ENCODE data around the gene ABHD16A. TPM values are rescaled to one million over a fixed set of nuclear protein-coding genes. Genes with fewer than 3 reads are reported as not detected.

The ABHD16A gene
- total and polyA plus RNA-seq, 4 experiments from 2014 or later: 35.9 to 69.2 (median 56.4) TPM

GRCh38 chr6:31666337-31666965 is 36.7 kb downstream of the ABHD16A start:
- no peaks in the 10 kb centered on the region for H3K27me3 Mint-ChIP-seq
- peaks cover 47 to 72% of the 10 kb centered on the region in 2 donors for H3K36me3 Mint-ChIP-seq
- CTCF ChIA-PET (ENCODE audit: partially characterized antibody): interaction anchor here (1.0 to 4.6 kb wide), 3 partner anchors 13 to 164 kb away, joined by 3 to 28 read pairs (median 3); partner anchors contain the start of genes APOM, BAG6 and DDX39B
- peaks cover 29 to 60% (median 45%) of the 10 kb centered on the region in 4 donors for H3K4me1 Mint-ChIP-seq
- Histone ChIP-seq H3K4me1 (ENCODE audit: insufficient read depth, low read length) (peaks cover 52% of the 10 kb centered on the region), H3K27me3 (ENCODE audit: insufficient read depth, low read length) (no peaks in the 10 kb centered on the region), H3K27ac (ENCODE audit: low read depth, low read length) (peak overlapping the region; percentile 92), H3K4me3 (ENCODE audit: low read length in 2 of 2) (peak overlapping the region; percentile 94 to 96), H3K36me3 (ENCODE audit: insufficient read depth, low read length) (peaks cover 55% of the 10 kb centered on the region), H3K9me3 (ENCODE audit: control insufficient read depth in 1 of 2, low read length in 2 of 2) (no peaks in the 10 kb centered on the region)
- peak overlapping the region; percentile 94 to 100 (median 99) for H3K27ac Mint-ChIP-seq
- no peaks in the 10 kb centered on the region for H3K9me3 Mint-ChIP-seq
- DNase-seq: no peak
- POLR2A ChIA-PET (ENCODE audit: partially characterized antibody): interaction anchor here (0.6 to 8.6 kb wide), 11 partner anchors 13 to 236 kb away, joined by 3 to 269 read pairs (median 4); partner anchors contain the start of genes ABHD16A, APOM, BAG6 and HSPA1B
- H3K4me3 Mint-ChIP-seq: peak overlapping the region; percentile 89 to 100 (median 96)
- intact Hi-C loops (cut with micrococcal nuclease): loop anchor here (5.0 to 10.0 kb wide), 2 partner anchors 231 to 1538 kb away; partner anchors contain the start of genes EHMT2, HSD17B8, RING1 and RXRB

- Histone ChIP-seq H3K9me3 (ENCODE audit: control insufficient read depth in 1 of 2, low read length in 2 of 2) (no peaks in the 10 kb centered on the region), H3K4me3 (ENCODE audit: low read length in 2 of 2) (peak within 1 kb of the TSS; percentile 94 to 96), H3K27ac (ENCODE audit: low read depth, low read length) (peak within 1 kb of the TSS; percentile 92), H3K36me3 (ENCODE audit: insufficient read depth, low read length) (peaks cover 47% of the 10 kb centered on the region), H3K27me3 (ENCODE audit: insufficient read depth, low read length) (no peaks in the 10 kb centered on the region), H3K4me1 (ENCODE audit: insufficient read depth, low read length) (peaks cover 59% of the 10 kb centered on the region)
- Mint-ChIP-seq H3K27ac (peak within 1 kb of the TSS; percentile 94 to 100 (median 99)), H3K4me1 (peaks cover 32 to 67% (median 49%) of the 10 kb centered on the region in 4 donors), H3K36me3 (peaks cover 46 to 68% of the 10 kb centered on the region in 2 donors), H3K27me3 (no peaks in the 10 kb centered on the region), H3K9me3 (no peaks in the 10 kb centered on the region), H3K4me3 (peak within 1 kb of the TSS; percentile 89 to 100 (median 96))
- peak; percentile 97 to 99 (median 98) for DNase-seq
- POLR2A ChIA-PET (ENCODE audit: partially characterized antibody): interaction anchor here (0.8 to 8.6 kb wide), 23 partner anchors 12 to 530 kb away, joined by 3 to 269 read pairs (median 5); partner anchors contain the start of genes ABHD16A, APOM, BAG6 and DDX39B
- CTCF ChIA-PET (ENCODE audit: partially characterized antibody): interaction anchor here (0.7 to 4.6 kb wide), 5 partner anchors 12 to 164 kb away, joined by 3 to 28 read pairs (median 5); partner anchors contain the start of genes APOM, BAG6 and LY6G5C
- intact Hi-C loops (cut with micrococcal nuclease): loop anchor here (1.0 to 10.0 kb wide), 13 partner anchors 13 to 1539 kb away; partner anchors contain the start of genes ABHD16A, AGPAT1, ATP6V1G2 and BAG6
Measured at GRCh38 chr6:31665501-31666336, 37.4 kb downstream of the ABHD16A start, which contains the start of gene CSNK2B. Gene CSNK2B (plus strand): TSS chr6:31666080. CDS start chr6:31666832, 752 bp downstream.

GRCh38 chr6:31664790-31665500 is 38.2 kb downstream of the ABHD16A start, which contains the start of gene GPANK1:
Gene GPANK1 (minus strand): TSS chr6:31664997. CDS start chr6:31664478, 519 bp downstream.
- peaks cover 35 to 74% (median 52%) of the 10 kb centered on the region in 4 donors for H3K4me1 Mint-ChIP-seq

GRCh38 chr6:31663961-31664789 is 38.9 kb downstream of the ABHD16A start:
- H3K4me3 ChIP-seq (ENCODE audit: low read length in 2 of 2): peak overlapping the region; percentile 94 to 96

More at GRCh38 chr6:31664790-31665500, 38.2 kb downstream of the ABHD16A start, which contains the start of gene GPANK1:
- H3K9me3 Mint-ChIP-seq: peaks cover 0 to 2% (median 0%) of the 10 kb centered on the region in 8 donors
- peak; percentile 89 to 96 (median 91) for DNase-seq
- H3K9me3 ChIP-seq (ENCODE audit: control insufficient read depth in 1 of 2, low read length in 2 of 2): no peaks in the 10 kb centered on the region
- intact Hi-C loops (cut with micrococcal nuclease): loop anchor here (1.0 to 10.0 kb wide), 13 partner anchors 13 to 1540 kb away; partner anchors contain the start of genes ABHD16A, AGPAT1, ATP6V1G2 and BAG6
- peaks cover 60% of the 10 kb centered on the region for H3K4me1 ChIP-seq (ENCODE audit: insufficient read depth, low read length)
- peak within 1 kb of the TSS; percentile 94 to 100 (median 99) for H3K27ac Mint-ChIP-seq
- peaks cover 39 to 66% of the 10 kb centered on the region in 2 donors for H3K36me3 Mint-ChIP-seq
- H3K27me3 Mint-ChIP-seq: no peaks in the 10 kb centered on the region
- POLR2A ChIA-PET (ENCODE audit: partially characterized antibody): interaction anchor here (0.7 to 8.6 kb wide), 30 partner anchors 11 to 1611 kb away, joined by 3 to 269 read pairs (median 4); partner anchors contain the start of genes ABHD16A, APOM, BAG6 and DDX39B
- CTCF ChIA-PET (ENCODE audit: partially characterized antibody): interaction anchor here (0.7 to 4.6 kb wide), 6 partner anchors 11 to 142 kb away, joined by 3 to 28 read pairs (median 4); partner anchors contain the start of genes APOM, BAG6, LSM2 and LY6G5C
- peak within 1 kb of the TSS; percentile 92 for H3K27ac ChIP-seq (ENCODE audit: low read depth, low read length)
- no peaks in the 10 kb centered on the region for H3K27me3 ChIP-seq (ENCODE audit: insufficient read depth, low read length)
- peak within 1 kb of the TSS; percentile 94 to 96 for H3K4me3 ChIP-seq (ENCODE audit: low read length in 2 of 2)
- H3K36me3 ChIP-seq (ENCODE audit: insufficient read depth, low read length): peaks cover 40% of the 10 kb centered on the region
- H3K4me3 Mint-ChIP-seq: peak within 1 kb of the TSS; percentile 89 to 100 (median 96)

GRCh38 chr6:31663126-31663960 is 39.8 kb downstream of the ABHD16A start:
- ChIA-PET POLR2A (ENCODE audit: partially characterized antibody) (interaction anchor here (0.7 to 8.6 kb wide), 11 partner anchors 10 to 172 kb away, joined by 3 to 269 read pairs (median 5); partner anchors contain the start of genes APOM, BAG6, DDX39B and HSPA1B), CTCF (ENCODE audit: partially characterized antibody) (interaction anchor here (1.0 to 4.6 kb wide), 4 partner anchors 10 to 88 kb away, joined by 3 to 28 read pairs (median 4); partner anchors contain the start of genes APOM, BAG6 and TNF)
- intact Hi-C loops (cut with micrococcal nuclease): loop anchor here (10.0 kb wide), 1 partner anchor 1541 kb away; the partner anchor contains the start of genes HSD17B8, RING1, RXRB and SLC39A7
- Mint-ChIP-seq H3K4me3 (peak overlapping the region; percentile 89 to 100 (median 96)), H3K27ac (peak overlapping the region; percentile 44 to 100 (median 98)), H3K4me1 (peaks cover 45 to 90% (median 67%) of the 10 kb centered on the region in 4 donors), H3K9me3 (peaks cover 0 to 2% (median 0%) of the 10 kb centered on the region in 8 donors), H3K36me3 (peaks cover 26 to 57% of the 10 kb centered on the region in 2 donors), H3K27me3 (no peaks in the 10 kb centered on the region)
- H3K9me3 ChIP-seq (ENCODE audit: control insufficient read depth in 1 of 2, low read length in 2 of 2): no peaks in the 10 kb centered on the region
- no peak for DNase-seq
- H3K4me1 ChIP-seq (ENCODE audit: insufficient read depth, low read length): peaks cover 69% of the 10 kb centered on the region
- peak overlapping the region; percentile 94 to 96 for H3K4me3 ChIP-seq (ENCODE audit: low read length in 2 of 2)
- peak overlapping the region; percentile 92 for H3K27ac ChIP-seq (ENCODE audit: low read depth, low read length)
- H3K36me3 ChIP-seq (ENCODE audit: insufficient read depth, low read length): peaks cover 24% of the 10 kb centered on the region
- no peaks in the 10 kb centered on the region for H3K27me3 ChIP-seq (ENCODE audit: insufficient read depth, low read length)

More at GRCh38 chr6:31663961-31664789, 38.9 kb downstream of the ABHD16A start:
- ChIA-PET CTCF (ENCODE audit: partially characterized antibody) (interaction anchor here (0.8 to 4.6 kb wide), 6 partner anchors 11 to 143 kb away, joined by 3 to 28 read pairs (median 4); partner anchors contain the start of genes APOM, BAG6, LSM2 and TNF), POLR2A (ENCODE audit: partially characterized antibody) (interaction anchor here (0.7 to 8.6 kb wide), 30 partner anchors 11 to 1612 kb away, joined by 3 to 269 read pairs (median 4); partner anchors contain the start of genes ABHD16A, APOM, BAG6 and DDX39B)
- H3K9me3 ChIP-seq (ENCODE audit: control insufficient read depth in 1 of 2, low read length in 2 of 2): no peaks in the 10 kb centered on the region
- peaks cover 39 to 82% (median 59%) of the 10 kb centered on the region in 4 donors for H3K4me1 Mint-ChIP-seq
- H3K36me3 Mint-ChIP-seq: peaks cover 33 to 64% of the 10 kb centered on the region in 2 donors
- peak overlapping the region; percentile 89 to 100 (median 96) for H3K4me3 Mint-ChIP-seq
- H3K4me1 ChIP-seq (ENCODE audit: insufficient read depth, low read length): peaks cover 68% of the 10 kb centered on the region
- H3K27ac ChIP-seq (ENCODE audit: low read depth, low read length): peak overlapping the region; percentile 92
- peak overlapping the region; percentile 94 to 100 (median 99) for H3K27ac Mint-ChIP-seq
- H3K27me3 ChIP-seq (ENCODE audit: insufficient read depth, low read length): no peaks in the 10 kb centered on the region
- peaks cover 0 to 2% (median 0%) of the 10 kb centered on the region in 8 donors for H3K9me3 Mint-ChIP-seq
- H3K36me3 ChIP-seq (ENCODE audit: insufficient read depth, low read length): peaks cover 32% of the 10 kb centered on the region
- DNase-seq: peak in 1 of 5 donors; percentile 58
- no peaks in the 10 kb centered on the region for H3K27me3 Mint-ChIP-seq
- intact Hi-C loops (cut with micrococcal nuclease): loop anchor here (2.0 to 10.0 kb wide), 5 partner anchors 17 to 1541 kb away; partner anchors contain the start of genes AGPAT1, ATP6V1G2, HSD17B8 and LY6G5C
